ENCODE results near the gene MRPL53. TPM values are rescaled to one million over a fixed set of nuclear protein-coding genes. Genes with fewer than 3 reads are reported as not detected.

Gene MRPL53
- total and polyA plus RNA-seq, 2 of the 13 experiments (the other 11 are each of a cell fraction or from before 2014, with no cell fraction given), result 34.3 to 51.9 TPM

DNA sequence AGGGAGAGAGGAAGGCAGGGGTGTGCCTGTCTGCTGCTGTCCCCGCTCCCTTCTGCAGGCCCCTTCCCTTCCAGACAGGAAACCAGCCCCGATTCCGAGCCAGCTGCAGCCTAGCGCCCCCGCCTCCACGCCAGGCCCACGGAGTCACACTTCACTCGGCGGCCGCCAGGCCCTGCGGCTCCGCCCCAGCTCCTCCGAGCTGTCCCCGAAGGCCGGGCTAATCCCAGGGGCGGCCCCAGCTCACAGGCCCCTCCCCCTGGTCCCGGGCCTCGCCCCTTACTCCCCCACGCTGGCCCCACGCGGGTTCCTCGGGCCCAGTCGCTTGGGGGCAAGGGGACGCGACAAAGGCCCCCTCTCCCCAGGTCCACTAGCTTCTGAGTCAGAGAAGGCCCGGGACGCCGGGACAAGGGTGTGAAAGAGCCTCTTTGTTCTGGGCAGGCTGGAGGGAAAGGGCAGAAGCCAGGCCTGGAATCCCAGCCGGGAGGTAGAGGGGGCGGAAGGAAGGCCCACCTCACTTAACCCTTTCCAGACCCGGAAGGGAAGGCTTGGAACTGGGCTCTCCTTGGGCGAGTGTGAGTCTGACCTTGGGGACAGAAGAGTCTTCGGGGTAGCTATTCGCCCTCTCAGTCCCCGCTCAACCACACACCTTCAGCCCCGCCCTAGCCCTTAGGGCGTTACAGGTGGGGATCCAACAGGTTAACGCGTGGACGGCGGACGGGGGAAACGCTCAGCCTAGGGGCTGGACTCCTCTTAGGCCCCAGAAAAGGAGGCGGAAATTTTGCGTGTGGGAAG, 31.9 kb downstream of the MRPL53 start (continued):
- TF ChIP-seq, protein P1, sequence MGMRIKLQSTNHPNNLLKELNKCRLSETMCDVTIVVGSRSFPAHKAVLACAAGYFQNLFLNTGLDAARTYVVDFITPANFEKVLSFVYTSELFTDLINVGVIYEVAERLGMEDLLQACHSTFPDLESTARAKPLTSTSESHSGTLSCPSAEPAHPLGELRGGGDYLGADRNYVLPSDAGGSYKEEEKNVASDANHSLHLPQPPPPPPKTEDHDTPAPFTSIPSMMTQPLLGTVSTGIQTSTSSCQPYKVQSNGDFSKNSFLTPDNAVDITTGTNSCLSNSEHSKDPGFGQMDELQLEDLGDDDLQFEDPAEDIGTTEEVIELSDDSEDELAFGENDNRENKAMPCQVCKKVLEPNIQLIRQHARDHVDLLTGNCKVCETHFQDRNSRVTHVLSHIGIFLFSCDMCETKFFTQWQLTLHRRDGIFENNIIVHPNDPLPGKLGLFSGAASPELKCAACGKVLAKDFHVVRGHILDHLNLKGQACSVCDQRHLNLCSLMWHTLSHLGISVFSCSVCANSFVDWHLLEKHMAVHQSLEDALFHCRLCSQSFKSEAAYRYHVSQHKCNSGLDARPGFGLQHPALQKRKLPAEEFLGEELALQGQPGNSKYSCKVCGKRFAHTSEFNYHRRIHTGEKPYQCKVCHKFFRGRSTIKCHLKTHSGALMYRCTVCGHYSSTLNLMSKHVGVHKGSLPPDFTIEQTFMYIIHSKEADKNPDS (CRISPR knock-in tag; IDR thresholded peaks at IDR 0.05), result peak; percentile 84; the same call in 1 of the 2 replicates
- peak; percentile 77; the same call in 1 of the 2 replicates for TF ChIP-seq ARHGAP35 (CRISPR knock-in tag; IDR thresholded peaks at IDR 0.05; ENCODE audit: borderline replicate concordance)
- TF ChIP-seq, protein P2, sequence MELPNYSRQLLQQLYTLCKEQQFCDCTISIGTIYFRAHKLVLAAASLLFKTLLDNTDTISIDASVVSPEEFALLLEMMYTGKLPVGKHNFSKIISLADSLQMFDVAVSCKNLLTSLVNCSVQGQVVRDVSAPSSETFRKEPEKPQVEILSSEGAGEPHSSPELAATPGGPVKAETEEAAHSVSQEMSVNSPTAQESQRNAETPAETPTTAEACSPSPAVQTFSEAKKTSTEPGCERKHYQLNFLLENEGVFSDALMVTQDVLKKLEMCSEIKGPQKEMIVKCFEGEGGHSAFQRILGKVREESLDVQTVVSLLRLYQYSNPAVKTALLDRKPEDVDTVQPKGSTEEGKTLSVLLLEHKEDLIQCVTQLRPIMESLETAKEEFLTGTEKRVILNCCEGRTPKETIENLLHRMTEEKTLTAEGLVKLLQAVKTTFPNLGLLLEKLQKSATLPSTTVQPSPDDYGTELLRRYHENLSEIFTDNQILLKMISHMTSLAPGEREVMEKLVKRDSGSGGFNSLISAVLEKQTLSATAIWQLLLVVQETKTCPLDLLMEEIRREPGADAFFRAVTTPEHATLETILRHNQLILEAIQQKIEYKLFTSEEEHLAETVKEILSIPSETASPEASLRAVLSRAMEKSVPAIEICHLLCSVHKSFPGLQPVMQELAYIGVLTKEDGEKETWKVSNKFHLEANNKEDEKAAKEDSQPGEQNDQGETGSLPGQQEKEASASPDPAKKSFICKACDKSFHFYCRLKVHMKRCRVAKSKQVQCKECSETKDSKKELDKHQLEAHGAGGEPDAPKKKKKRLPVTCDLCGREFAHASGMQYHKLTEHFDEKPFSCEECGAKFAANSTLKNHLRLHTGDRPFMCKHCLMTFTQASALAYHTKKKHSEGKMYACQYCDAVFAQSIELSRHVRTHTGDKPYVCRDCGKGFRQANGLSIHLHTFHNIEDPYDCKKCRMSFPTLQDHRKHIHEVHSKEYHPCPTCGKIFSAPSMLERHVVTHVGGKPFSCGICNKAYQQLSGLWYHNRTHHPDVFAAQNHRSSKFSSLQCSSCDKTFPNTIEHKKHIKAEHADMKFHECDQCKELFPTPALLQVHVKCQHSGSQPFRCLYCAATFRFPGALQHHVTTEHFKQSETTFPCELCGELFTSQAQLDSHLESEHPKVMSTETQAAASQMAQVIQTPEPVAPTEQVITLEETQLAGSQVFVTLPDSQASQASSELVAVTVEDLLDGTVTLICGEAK (IDR thresholded peaks at IDR 0.05), result no peak
- TF ChIP-seq, protein P2 (CRISPR knock-in tag; IDR thresholded peaks at IDR 0.05), result peak; percentile 62; the same call in 1 of the 2 replicates
- TF ChIP-seq ZNF367 (CRISPR knock-in tag; IDR thresholded peaks at IDR 0.05; ENCODE audit: borderline replicate concordance), result no peak
- TF ChIP-seq, protein P3, sequence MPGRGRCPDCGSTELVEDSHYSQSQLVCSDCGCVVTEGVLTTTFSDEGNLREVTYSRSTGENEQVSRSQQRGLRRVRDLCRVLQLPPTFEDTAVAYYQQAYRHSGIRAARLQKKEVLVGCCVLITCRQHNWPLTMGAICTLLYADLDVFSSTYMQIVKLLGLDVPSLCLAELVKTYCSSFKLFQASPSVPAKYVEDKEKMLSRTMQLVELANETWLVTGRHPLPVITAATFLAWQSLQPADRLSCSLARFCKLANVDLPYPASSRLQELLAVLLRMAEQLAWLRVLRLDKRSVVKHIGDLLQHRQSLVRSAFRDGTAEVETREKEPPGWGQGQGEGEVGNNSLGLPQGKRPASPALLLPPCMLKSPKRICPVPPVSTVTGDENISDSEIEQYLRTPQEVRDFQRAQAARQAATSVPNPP (CRISPR knock-in tag; IDR thresholded peaks at IDR 0.05), result peak; percentile 84; the same call in 1 of the 2 replicates
- peak; percentile 82 for TF ChIP-seq MTF2 (CRISPR knock-in tag; IDR thresholded peaks at IDR 0.05; ENCODE audit: borderline replicate concordance)
- 0 out of 2 replicates have a peak, but pooled peaks have one; percentile 1 for TF ChIP-seq ZFYVE20 (CRISPR knock-in tag; IDR thresholded peaks at IDR 0.05; ENCODE audit: borderline replicate concordance, low read depth)
- TF ChIP-seq, protein P4, sequence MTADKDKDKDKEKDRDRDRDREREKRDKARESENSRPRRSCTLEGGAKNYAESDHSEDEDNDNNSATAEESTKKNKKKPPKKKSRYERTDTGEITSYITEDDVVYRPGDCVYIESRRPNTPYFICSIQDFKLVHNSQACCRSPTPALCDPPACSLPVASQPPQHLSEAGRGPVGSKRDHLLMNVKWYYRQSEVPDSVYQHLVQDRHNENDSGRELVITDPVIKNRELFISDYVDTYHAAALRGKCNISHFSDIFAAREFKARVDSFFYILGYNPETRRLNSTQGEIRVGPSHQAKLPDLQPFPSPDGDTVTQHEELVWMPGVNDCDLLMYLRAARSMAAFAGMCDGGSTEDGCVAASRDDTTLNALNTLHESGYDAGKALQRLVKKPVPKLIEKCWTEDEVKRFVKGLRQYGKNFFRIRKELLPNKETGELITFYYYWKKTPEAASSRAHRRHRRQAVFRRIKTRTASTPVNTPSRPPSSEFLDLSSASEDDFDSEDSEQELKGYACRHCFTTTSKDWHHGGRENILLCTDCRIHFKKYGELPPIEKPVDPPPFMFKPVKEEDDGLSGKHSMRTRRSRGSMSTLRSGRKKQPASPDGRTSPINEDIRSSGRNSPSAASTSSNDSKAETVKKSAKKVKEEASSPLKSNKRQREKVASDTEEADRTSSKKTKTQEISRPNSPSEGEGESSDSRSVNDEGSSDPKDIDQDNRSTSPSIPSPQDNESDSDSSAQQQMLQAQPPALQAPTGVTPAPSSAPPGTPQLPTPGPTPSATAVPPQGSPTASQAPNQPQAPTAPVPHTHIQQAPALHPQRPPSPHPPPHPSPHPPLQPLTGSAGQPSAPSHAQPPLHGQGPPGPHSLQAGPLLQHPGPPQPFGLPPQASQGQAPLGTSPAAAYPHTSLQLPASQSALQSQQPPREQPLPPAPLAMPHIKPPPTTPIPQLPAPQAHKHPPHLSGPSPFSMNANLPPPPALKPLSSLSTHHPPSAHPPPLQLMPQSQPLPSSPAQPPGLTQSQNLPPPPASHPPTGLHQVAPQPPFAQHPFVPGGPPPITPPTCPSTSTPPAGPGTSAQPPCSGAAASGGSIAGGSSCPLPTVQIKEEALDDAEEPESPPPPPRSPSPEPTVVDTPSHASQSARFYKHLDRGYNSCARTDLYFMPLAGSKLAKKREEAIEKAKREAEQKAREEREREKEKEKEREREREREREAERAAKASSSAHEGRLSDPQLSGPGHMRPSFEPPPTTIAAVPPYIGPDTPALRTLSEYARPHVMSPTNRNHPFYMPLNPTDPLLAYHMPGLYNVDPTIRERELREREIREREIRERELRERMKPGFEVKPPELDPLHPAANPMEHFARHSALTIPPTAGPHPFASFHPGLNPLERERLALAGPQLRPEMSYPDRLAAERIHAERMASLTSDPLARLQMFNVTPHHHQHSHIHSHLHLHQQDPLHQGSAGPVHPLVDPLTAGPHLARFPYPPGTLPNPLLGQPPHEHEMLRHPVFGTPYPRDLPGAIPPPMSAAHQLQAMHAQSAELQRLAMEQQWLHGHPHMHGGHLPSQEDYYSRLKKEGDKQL (CRISPR knock-in tag; IDR thresholded peaks at IDR 0.05; ENCODE audit: low read depth), result 0 out of 2 replicates have a peak, but pooled peaks have one; percentile 44

Data from HepG2 (cell line).